ENCODE data around the gene ERGIC1.
"Not testable (repeated sequence)": the region's sequence is repeated elsewhere in the genome, so short reads cannot be mapped to it uniquely, and the experiment has no call there.

ERGIC1 gene

DNA sequence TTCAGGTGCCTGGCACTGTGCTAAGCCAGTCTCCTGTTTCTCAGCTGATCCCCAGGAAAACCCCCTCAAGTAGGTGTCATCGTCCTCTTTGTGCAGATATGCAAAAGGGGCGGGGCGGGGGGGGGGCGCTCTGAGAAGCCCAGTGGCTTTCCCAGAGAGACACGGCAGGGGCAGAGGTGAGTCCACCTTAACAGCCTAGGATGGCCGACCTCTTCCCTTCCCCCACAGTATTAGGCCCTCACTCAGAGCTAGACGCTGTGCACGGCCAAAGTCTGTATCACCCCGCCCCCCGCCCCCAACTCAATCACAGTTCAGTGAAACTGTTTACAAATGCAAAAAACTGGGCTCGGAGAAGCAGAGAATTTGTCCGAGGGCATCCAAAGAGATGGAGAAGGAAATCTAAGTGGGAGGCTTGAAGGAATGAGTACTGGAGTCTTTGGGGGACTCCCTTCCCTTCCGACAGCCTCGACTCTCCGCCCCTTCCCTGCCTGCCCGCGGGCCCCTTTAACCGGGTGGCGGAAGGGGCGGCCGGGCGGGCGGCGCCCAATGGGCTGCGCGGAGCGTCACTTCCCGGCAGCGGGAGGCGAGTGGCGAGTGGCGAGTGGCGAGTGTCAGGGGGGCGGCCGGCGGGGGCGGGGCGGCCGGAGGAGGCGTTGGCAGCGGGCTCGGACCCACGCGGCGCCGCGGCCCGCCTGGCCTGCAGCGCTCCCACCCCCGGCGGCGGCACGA, at the start of gene ERGIC1:
Gene ERGIC1 (plus strand): TSS at position 566 of the 729 bp plus-strand sequence. CDS start 163 bp downstream, at position 729.
- DNase-seq = no peak

DNA sequence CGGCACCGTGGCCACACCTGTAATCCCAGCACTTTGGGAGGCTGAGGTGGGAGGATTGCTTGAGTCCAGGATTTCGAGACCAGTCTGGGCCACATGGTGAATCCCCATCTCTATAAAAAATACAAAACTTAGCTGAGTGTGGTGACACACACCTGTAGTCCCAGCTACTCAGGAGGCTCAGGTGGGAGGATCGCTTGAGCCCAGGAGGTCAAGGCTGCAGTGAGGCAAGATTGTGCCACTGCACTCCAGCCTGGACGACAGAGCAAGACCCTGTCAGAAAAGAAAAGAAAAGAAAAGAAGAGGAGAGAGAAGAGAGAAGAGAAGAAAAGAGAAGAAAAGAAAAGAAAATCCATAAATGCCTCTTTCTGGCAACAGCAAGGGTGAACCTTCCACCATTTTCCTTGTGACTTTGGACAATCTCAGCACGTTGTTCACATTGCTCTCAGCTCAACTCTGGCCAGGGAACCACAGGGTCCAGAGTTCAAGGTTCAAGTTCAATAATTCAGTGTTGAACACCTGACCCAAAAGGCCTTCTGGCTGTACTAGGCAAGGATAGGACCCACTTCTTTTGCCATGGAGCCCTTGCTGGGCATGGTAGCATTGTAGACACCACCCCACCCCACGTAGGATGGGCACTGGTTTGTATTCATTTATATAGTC, 48.5 kb upstream of the ERGIC1 start:
- no peak for DNase-seq

DNA sequence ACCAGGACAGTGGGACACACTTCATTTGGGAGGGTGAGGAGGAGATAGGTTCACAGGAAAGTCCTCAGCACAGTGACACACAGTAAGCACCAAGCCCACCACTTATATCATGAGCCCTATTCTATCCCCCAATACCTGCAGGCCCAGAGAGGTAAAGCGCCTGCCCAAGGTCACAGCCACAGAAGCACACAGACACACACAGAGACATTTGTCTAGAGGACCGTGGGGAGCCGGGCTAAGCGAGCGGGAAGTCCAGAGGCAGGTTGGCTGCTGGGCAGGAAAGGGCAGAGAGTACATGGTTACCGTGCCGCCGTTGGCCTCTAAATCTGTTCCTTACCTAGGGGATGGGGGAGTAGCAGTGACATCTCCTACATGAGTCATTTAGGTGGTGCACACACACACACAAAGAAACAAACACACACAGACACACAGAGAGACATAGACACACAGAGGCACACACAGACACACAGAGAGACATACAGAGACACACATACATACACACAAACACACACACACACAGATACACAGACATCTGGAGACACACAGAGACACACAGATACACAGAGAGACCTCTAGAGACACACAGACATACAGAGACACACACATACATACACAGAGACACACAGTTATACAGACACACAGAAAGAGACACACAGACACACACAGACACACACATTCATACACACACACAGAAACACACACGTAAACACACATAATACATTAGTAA, 47.2 kb upstream of the ERGIC1 start:
- no peak for DNase-seq

- DNase-seq = not testable (repeated sequence)
Measured at GRCh38 chr5:172787538-172787937, 46.5 kb upstream of the ERGIC1 start.

- DNase-seq = no peak
Measured at GRCh38 chr5:172788771-172789686, 45.0 kb upstream of the ERGIC1 start.

DNA sequence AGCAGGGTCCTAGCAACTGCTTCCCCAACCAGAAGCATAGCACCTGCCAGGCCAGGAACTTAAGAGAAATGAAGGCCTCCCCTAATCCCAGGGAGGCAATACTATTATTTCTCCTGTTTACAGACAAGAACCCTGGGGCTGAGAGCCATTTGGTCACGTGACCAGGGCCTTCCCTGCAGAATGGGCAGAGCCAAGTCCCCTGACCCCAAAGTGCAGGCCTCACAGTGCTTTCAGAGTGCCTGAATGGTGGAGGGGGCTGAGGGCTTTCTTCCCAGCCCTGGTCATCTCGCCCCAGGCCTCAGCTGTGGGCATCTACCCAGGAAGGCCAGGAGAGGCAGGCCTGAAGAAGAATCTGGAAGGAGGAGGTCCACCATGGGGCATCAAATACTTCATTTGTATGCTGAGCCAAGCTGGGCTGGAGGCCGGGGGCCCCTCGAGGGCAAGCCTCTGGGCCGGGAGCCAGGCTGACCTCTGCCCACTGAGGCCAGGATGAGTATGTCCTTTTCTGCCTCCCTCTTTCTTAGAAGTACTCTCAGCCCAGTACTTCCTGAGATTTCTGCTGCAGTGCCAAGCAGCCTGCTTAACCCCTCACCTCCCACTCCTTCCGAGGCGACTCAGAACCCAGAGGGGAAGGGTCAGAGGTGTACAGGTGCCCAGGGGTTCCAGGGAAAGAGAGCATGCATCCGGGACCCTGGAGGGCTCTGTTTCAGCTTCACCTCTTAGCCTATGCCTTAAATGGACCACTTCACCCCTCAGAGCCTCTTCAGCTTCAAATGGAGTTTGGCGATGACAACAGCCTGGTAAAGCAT, 44.2 kb upstream of the ERGIC1 start:
- DNase-seq = no peak

DNA sequence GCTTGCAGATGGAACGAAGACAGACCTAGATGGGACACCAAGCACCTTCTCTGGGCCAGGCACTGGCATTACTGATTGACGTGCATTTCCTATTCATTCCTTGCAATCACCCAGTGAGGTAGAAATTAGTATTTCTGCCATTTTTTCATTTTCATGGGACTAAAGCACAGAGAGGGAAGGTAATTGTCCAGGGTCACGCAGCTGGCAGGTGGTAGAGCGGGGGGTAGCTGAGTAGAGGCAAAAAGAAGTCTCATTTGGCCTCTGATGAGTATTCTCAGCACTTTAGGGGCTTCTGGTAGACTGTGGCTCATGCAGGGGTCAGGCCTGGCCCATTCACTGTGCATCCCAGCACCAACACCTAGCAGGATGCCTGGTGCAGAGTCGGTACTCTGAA, 43.6 kb upstream of the ERGIC1 start:
- no peak for DNase-seq

GRCh38 chr5:172791286-172791685, 42.8 kb upstream of the ERGIC1 start:
- DNase-seq = no peak

DNA sequence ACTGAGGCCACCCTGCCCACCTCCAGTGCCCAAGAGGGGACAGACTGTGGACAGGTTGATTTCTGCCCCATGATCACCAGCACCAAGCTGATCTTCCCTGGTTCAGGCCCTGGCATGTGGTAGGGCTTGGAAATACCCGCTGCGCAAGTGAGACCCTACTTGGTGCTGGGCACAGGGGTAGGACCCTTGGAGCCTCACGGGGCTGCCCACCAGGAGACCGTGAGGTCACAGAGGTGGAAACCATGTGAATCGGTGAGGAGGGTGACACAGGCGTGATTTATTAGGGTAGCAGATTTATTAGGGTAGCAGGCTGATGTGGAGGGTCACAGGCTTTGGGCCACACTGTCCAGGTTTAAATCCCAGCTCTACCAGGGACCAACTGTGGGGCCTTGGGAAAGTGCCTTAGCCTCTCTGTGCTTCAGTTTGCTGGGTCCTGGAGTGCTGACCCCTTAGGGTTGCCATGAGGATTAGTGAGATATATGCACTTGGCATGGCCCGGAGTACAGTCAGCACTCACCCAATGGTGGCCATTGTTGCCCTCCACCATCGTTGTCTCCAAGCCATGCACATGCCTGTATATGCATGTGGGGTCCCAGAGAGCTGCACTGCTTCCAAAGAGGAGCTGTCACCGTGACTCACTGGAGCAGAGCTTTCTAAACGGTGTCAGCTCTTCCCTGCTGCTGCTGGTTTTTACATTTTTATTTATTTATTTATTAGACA, 42.2 kb upstream of the ERGIC1 start:
- no peak for DNase-seq

DNA sequence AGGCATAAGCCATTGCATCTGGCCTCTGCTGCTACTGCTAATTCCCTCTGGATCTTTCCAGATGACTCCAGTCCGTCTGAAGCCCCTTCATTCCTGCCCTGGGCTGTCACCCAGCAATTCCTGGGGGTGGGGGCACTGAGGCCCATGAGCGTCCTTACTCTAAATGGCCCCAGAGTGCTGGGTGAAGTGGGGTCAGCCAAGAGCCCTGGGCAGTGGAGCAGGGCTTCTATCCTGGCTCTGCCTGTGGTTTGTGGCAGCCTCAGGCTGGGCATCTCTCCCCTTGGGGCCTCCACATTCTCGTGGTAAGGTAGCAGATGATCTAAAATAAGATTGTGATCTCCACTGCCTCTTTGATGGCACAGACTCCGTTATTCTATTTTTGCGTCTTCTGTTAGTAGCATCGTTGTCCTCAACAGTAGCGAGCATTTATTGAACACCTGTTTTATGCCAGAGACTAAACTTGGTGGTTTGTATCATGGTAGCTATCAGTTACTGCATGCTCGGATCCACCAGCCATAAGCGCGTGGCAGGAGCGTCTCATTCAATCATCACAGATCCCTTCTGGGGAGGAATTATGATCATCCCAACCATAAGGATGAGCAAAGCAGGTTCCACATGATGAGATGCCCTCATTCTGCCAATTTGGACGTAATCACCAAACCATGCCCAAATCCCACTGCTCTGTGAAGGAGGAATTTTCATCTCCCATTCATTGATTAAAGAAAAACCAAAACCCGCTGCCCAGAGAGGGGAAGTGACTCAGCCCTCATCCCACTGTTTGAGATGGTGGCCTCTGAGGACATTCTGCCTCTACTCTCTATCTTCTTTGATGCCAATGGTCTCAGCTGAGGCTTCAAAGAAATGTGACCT, 41.1 kb upstream of the ERGIC1 start:
- no peak for DNase-seq

DNA sequence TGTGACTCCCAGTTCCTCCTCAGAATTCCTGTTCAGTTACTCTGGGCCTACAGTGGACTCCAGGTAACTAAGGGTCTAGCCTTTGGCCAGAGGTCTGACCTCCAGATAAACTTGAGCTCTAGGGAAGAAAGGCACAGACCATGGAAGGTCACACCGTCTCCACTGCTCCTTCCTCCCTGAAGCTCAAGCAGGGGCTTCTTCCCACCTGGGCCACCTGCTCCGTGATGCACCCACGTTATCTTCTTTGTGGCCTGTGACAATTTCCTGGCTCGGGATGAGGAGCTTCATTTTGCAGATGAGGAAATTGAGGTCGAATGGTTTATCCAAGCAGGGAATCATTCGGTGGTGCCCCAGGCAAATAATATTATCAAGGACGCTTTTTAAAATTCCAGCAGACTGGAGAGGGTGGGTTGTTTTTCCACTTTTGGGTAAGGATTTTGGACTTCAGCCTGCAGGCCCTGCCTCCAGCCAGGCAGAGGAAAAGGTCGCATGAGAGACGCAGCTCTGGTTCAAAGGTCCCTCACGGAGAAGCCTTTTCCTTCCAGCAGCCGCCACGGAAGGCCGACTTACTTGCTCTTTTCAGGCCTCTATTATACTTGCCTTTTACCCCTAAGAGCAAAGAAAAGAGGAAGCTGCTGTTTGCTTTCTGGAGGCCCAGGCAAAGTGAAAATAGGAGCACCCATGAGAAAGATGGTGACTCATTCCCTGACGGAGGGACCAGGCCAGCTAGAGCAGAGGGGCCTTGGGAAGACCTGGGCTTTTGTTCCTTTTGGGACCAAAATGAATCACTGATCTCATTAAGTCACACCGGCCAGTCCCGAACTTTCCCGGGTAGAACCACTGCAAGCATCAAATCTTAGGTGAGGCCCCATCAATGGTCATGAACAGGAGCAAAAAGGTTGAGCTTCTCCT, 40.2 kb upstream of the ERGIC1 start:
- DNase-seq = no peak

GRCh38 chr5:172795318-172795977, 38.6 kb upstream of the ERGIC1 start:
- peak; percentile 70 for DNase-seq

DNA sequence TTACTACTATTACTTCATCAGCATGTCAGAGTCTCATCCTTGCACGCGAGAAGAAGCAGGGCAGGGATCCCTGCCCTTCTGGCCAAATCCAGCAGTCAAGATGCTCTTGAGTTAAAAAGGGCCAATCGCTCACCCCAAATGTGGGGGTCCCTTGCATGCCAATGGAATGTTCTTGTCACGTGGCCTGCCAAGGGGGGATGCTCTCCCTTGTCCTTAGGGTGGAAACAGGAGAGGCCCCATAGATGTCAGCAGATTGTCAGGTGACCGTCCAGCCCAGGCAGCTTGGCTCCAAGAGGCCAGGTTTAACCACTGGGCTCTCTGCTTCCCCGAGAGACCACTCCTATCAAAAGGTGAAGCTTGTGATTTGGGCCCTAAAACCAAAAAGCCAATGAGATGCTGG, 37.7 kb upstream of the ERGIC1 start:
- DNase-seq = no peak

DNA sequence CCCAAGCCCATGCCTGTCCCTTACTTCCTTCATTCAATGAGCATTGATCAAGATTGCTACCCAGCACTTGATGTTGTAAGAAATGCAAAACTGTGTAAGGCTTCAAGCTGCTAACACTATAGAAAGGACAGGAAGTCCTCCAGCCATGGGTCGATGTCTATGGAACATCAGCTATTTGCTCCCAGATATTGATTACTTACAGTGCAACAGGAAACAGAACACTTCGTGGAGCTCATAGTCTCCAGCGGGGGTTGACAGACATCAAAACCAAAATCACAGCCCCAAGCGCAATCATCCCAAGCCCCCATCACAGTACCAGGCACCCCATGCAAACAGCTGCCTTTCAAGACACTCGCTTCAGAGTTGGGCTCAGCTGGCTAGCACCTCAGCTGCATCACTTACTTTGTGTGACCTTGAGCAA, 36.3 kb upstream of the ERGIC1 start:
- DNase-seq = no peak

DNA sequence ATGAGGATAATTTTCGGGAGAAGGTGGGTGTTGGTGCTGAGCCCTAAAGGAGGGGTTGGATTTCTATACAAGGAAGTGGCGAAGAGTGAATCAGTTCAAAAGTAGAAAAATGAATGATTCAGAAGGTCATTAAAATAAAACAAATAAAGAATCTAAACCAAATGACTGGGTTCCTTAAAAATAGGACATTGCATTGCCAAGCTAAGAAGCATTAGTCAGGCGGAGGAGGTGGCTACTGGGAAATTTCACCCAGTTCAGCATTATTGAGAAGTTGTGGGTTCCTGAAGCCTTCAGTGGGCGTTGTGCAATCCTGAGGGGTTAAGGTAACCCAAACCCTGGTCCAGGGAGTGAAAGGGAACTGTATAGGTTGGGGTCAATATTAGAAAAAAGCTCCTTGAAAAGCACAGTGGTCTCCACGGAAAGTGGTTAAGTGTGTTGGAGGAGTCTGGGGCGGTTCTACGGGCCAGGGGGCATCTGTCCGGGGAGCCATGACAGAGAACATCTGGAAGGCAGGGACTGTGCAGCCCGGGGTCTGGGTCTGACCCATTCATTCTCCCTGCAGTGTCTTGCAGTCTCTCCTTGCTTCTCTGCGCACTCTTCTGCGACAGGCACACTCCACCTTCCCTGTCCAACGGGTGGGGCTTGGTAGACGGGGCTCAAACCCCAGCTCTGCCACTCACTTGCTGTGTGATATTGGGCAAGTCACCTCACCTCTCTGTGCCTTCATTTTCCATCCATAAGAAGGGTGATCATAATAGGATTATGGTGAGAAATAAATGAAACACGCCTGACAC, 35.4 kb upstream of the ERGIC1 start:
- DNase-seq = no peak

GRCh38 chr5:172799416-172799815, 34.6 kb upstream of the ERGIC1 start:
- DNase-seq = no peak

DNA sequence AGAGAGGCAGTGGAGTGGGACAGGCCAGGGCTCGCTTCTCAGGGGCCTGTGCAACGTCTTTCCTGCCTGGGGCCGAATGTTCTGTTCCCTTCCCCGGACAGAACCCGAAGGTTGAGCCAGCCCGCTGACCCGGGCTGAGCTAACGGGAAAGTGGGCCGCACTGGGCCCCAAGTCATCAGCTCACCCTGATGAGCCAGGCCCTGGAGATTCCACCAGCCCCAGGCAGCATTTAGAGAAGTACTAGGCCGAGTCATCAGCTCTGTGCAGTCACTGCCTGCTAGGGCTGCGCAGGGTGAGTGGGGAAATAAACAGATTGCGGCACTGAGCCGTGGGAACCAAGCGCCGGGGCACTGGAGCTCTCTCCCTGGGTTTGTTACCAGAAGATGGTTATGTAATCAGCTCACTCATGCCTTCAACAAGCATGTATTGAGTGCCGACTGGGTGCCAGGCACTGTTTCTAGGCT, 33.9 kb upstream of the ERGIC1 start:
- no peak for DNase-seq
